ENCODE measurements around the gene KLF6. TPM values are rescaled to one million over a fixed set of nuclear protein-coding genes. Genes with fewer than 3 reads are reported as not detected.

The KLF6 gene
- total RNA-seq, 1 donor from 2014 or later, result 247 TPM

DNA sequence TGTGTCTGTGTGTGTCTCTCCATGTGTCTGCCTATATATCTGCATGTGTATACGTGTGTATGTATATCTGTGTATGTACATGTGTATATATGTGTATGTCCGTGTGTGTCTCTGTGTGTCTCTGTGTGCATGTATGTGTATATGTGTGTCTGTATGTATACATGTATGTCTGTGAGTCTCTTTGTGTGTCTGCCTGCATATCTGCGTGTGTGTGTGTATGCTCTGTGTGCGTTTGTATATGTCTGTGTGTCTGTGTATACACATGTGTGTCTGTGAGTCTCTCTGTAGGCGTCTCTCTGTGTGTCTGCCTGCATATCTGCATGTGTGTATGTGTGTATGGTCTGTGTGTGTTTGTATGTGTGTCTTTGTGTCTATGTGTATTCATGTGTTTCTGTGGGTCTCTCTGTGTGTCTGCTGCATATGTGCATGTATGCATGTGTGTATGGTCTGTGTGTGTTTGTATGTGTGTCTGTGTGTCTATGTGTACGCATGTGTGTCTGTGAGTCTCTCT, 23.7 kb upstream of the KLF6 start:
- H3K27me3 ChIP-seq, result no peaks in the 10 kb centered on the region
- H3K36me3 ChIP-seq, result no peaks in the 10 kb centered on the region
- TF ChIP-seq, protein P1, sequence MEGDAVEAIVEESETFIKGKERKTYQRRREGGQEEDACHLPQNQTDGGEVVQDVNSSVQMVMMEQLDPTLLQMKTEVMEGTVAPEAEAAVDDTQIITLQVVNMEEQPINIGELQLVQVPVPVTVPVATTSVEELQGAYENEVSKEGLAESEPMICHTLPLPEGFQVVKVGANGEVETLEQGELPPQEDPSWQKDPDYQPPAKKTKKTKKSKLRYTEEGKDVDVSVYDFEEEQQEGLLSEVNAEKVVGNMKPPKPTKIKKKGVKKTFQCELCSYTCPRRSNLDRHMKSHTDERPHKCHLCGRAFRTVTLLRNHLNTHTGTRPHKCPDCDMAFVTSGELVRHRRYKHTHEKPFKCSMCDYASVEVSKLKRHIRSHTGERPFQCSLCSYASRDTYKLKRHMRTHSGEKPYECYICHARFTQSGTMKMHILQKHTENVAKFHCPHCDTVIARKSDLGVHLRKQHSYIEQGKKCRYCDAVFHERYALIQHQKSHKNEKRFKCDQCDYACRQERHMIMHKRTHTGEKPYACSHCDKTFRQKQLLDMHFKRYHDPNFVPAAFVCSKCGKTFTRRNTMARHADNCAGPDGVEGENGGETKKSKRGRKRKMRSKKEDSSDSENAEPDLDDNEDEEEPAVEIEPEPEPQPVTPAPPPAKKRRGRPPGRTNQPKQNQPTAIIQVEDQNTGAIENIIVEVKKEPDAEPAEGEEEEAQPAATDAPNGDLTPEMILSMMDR (IDR thresholded peaks at IDR 0.05), result no peak
- ATAC-seq (no peak), DNase-seq (no peak)
- peak overlapping the region; percentile 88 for H3K27ac ChIP-seq
- no peak overlapping the region for H3K4me3 ChIP-seq
- intact Hi-C loops (cut with DNase I), result no loop called here
- no peaks in the 10 kb centered on the region for H3K9me3 ChIP-seq
- H3K4me1 ChIP-seq, result peaks cover 68% of the 10 kb centered on the region

DNA sequence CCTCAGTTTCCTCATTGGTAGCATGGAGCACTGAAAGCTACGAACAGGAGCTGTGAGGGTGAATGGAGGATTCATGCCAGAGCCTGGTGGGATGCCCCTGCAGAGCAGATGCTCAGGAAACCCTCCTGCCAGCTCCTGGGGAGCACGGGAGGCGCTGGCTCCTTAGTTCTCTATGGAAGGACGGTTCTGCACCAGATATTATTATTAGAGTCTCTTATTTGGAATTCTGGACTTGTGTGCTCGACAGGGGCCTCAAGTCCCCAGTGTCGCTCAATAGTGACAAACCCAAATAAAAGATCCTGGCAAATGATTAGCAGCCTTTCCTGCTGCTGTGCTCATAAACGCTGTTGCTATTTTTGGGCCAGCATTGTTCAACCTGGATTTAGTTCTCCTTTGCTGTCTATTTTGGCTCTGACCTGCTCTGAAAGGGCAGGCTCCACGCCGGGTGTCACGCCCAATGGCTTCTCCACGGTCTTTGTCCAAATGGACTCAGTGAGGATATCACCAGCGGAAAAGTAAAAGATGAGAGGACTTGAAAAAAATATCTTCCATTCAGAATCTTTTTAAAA, 23.0 kb upstream of the KLF6 start:
- H3K4me1 ChIP-seq, result peaks cover 76% of the 10 kb centered on the region
- TF ChIP-seq, protein P1 (IDR thresholded peaks at IDR 0.05), result no peak
- no peak for ATAC-seq
- DNase-seq, result no peak
- no peaks in the 10 kb centered on the region for H3K9me3 ChIP-seq
- intact Hi-C loops (cut with DNase I), result no loop called here
- H3K4me3 ChIP-seq, result no peak overlapping the region
- H3K27ac ChIP-seq, result peak overlapping the region; percentile 88
- H3K36me3 ChIP-seq, result no peaks in the 10 kb centered on the region
- H3K27me3 ChIP-seq, result no peaks in the 10 kb centered on the region

DNA sequence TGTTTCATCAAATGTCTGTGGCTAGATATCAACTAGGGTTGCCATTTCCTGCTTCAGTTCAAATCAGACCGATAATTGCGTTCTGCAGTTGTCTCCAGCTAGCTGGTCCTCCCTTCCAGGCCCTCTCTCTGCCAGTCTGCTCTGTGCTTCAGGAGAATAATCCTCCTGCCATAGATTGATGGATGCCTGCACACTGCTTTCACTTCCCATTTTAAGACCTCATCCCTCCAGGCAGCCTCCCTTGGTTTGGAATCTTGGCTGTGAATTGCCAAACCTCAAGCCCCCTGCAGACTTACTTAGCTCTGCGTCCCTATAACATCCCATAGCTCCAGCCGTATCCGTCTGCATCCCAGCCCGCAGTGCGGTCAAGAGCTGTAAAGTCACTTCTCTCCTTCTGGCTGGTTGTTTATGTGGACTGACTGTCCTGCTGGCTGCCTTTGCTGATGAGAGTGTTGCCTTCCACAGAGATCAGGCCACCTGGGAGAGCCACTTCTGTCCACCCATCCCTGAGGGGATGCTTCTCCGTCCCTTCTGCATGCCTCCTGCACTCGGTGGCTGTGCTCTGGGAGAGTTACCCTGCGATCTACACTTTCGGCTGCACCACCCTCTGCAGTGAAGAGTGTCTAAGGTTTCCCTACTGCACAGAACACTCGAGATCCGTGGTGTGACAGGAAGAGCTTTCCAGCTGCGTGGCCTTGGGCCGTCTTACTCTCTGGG, 22.4 kb upstream of the KLF6 start:
- DNase-seq (no peak), ATAC-seq (no peak)
- peaks cover 77% of the 10 kb centered on the region for H3K4me1 ChIP-seq
- no peak overlapping the region for H3K4me3 ChIP-seq
- intact Hi-C loops (cut with DNase I), result no loop called here
- H3K36me3 ChIP-seq, result no peaks in the 10 kb centered on the region
- H3K27ac ChIP-seq, result peak overlapping the region; percentile 88
- TF ChIP-seq, protein P1 (IDR thresholded peaks at IDR 0.05), result no peak
- H3K27me3 ChIP-seq, result no peaks in the 10 kb centered on the region
- no peaks in the 10 kb centered on the region for H3K9me3 ChIP-seq

DNA sequence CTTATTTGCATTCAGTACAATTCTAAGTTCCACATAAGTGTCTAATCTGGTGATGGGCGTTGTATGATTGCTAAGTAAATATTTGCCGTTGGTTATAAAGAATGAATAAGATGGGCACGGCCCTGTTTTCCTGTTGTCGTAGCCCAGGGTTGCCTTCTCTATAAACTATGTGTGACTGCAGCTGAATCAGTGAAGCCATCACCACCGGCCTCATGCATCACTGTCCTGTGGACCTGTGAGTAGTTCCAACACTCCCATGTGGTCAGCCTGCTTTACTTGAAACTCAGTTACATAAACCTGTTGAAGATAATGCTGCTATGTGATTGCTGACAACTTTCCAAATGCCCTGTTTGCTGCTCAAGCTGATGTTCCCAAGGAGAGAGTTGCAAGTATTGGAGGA, 21.6 kb upstream of the KLF6 start:
- TF ChIP-seq, protein P1 (IDR thresholded peaks at IDR 0.05), result no peak
- DNase-seq, result no peak
- Histone ChIP-seq H3K27me3 (no peaks in the 10 kb centered on the region), H3K27ac (peak overlapping the region; percentile 88), H3K4me3 (no peak overlapping the region), H3K4me1 (peaks cover 71% of the 10 kb centered on the region), H3K9me3 (no peaks in the 10 kb centered on the region), H3K36me3 (no peaks in the 10 kb centered on the region)
- intact Hi-C loops (cut with DNase I), result no loop called here
- ATAC-seq, result peak; percentile 68

DNA sequence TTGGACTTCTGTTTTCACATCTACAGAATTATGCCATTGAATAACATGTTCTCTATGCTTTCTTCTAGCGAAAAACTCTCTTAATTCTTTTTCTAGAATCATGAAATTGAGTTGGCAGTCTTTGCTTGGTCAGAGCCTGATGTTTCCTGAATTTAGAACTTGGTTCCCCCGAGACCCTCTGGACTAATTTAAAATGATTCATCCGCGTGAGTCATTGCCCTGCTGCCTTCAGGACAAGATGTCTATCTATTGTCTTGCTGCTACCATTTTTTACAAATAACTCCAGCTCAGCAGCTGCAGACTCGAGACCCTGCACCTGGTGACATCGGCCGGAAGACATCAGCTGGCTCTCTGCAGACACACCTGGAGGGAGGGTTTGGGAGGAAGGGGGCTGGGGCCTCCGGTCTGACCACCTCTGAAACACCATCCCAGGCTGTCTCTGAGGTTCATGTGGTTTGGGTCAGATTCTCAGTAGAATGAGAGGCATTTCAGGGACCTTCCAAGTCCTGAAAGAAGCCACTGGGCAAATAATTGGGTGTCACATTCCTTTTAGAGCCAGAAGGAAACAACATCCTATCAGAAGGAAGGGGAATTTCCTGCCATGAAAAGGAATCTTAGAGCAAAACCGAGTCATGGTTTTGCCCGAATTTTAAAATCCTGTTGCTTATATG, 20.9 kb upstream of the KLF6 start:
- H3K4me1 ChIP-seq, result peaks cover 64% of the 10 kb centered on the region
- DNase-seq (no peak), ATAC-seq (no peak)

More for the DNA sequence above, 20.9 kb upstream of the KLF6 start:
- H3K27ac ChIP-seq, result peak overlapping the region; percentile 88
- H3K36me3 ChIP-seq, result no peaks in the 10 kb centered on the region
- intact Hi-C loops (cut with DNase I), result no loop called here
- H3K4me3 ChIP-seq, result no peak overlapping the region
- no peaks in the 10 kb centered on the region for H3K9me3 ChIP-seq
- TF ChIP-seq, protein P1 (IDR thresholded peaks at IDR 0.05), result no peak
- no peaks in the 10 kb centered on the region for H3K27me3 ChIP-seq
